Stomach (tissue), 9 donors: ENCODE results near the gene ZNF587. TPM values are rescaled to one million over a fixed set of nuclear protein-coding genes. Genes with fewer than 3 reads are reported as not detected.
"Not testable (repeated sequence)": the region's sequence is repeated elsewhere in the genome, so short reads cannot be mapped to it uniquely, and the experiment has no call there.

Experiments
- DNase-seq, 2 donors: peaks; one replicate each; pipeline versions ENCODE4 v3.0.0 to v3.0.0-alpha.2; 2013 to 2019
- H3K27ac ChIP-seq, 5 donors: fragments of 200-600 bp in 4 of 5; sonication (generic) in 4 of 5; one replicate each; pipeline ENCODE4 v1.5.1; 2013 to 2019; ENCODE audit warnings: mild to moderate bottlenecking in 1 of 5, moderate library complexity in 1 of 5
- H3K27me3 ChIP-seq, 3 donors: fragments of 200-600 bp; sonication (generic); one replicate each; pipeline ENCODE4 v1.5.1; 2017 to 2019; ENCODE audit warnings: mixed run types in 1 of 3
- H3K36me3 ChIP-seq, 4 donors: fragments of 200-600 bp; sonication (generic); 1 replicate in 3 of 4; 2 replicates in 1 of 4; pipeline ENCODE4 v1.5.1; 2016 to 2019
- H3K4me1 ChIP-seq, 4 donors: fragments of 200-600 bp; sonication (generic); one replicate each; pipeline ENCODE4 v1.5.1; 2016 to 2019
- H3K4me3 ChIP-seq, 4 donors: fragments of 200-600 bp; sonication (generic) in 3 of 4; one replicate each; pipeline ENCODE4 v1.5.1; 2016 to 2019; ENCODE audit warnings: mild to moderate bottlenecking in 1 of 4
- H3K9me3 ChIP-seq, 4 donors: fragments of 200-600 bp; sonication (generic); one replicate each; pipeline ENCODE4 v1.5.1; 2016 to 2019
- EP300 ChIP-seq: sonication (generic); formaldehyde crosslinking; IDR thresholded peaks from one replicate; pipeline ENCODE4 v1.6.1; 2017; ENCODE audit warnings: antibody characterized with exemption
- POLR2A ChIP-seq, 4 donors: fragments of 450-650 bp; IDR thresholded peaks; one replicate each; pipeline ENCODE4 v1.6.1; 2016; ENCODE audit warnings: antibody characterized with exemption in 4 of 4, control low read depth in 2 of 4, mild to moderate bottlenecking in 1 of 4, moderate library complexity in 1 of 4
- POLR2AphosphoS5 ChIP-seq, 3 donors: sonication (generic); formaldehyde crosslinking; IDR thresholded peaks; one replicate each; pipeline ENCODE4 v1.6.1; 2016; ENCODE audit warnings: antibody characterized with exemption in 3 of 3
- WGBS, 5 donors: extraction: QIAGEN DNeasy Blood & Tissue Kit in 3 of 5; methylation state at CpG; one replicate each; pipeline versions ENCODE4 v1.1.5 to v1.1.7; 2013 to 2018; 5-methylcytosine and 5-hydroxymethylcytosine counted together
- intact Hi-C: fragments of 100-400 bp; cut with DNase I; formaldehyde crosslinking; loops from one replicate; pipeline ENCODE4 v1.15.1; 2023; ENCODE audit warnings: low total_unique reads
- polyA plus RNA-seq, 3 donors: library from polyadenylated mRNA; stranded (reverse); fragments of 200-250 nt; gene quantifications; one replicate each; pipeline ENCODE4 v1.2.3, GENCODE V29; 2013
- total RNA-seq, 5 donors: library from RNA; depleted of rRNA; stranded (reverse); fragments of >200 nt; gene quantifications; one replicate each; pipeline versions ENCODE4 v1.1.0 to v1.2.3, GENCODE V29; 2014 to 2016
- TF ChIP-seq, protein P1 (sequence below), 7 experiments: fragments of 450-650 bp in 4 of 7; fragments of 200-600 bp in 3 of 7; sonication (generic) in 3 of 7; IDR thresholded peaks; one replicate each; pipeline ENCODE4 v1.5.1; 2016 to 2019; ENCODE audit warnings: antibody characterized with exemption in 7 of 7, control low read depth in 2 of 7, mild to moderate bottlenecking in 1 of 7
- donor health status: healthy with polysubstance abuse.
- donor health status: Bipolar disorder and iron deficiency.
- donor health status: healthy.

The ZNF587 gene
- total and polyA plus RNA-seq, 8 donors: 2.7 to 52.7 (median 22.1) TPM

DNA sequence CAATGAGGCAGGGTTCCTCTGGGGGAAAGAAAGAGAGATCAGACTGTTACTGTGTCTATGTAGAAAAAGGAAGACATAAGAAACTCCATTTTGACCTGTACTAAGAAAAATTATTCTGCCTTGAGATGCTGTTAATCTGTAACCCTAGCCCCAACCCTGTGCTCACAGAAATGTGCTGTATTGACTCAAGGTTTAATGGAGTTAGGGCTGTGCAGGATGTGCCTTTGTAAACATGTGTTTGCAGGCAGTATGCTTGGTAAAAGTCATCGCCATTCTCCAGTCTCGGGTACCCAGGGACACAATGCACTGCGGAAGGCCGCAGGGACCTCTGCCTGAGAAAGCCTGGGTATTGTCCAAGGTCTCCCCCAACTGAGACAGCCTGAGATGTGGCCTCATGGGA, 26.1 kb upstream of the ZNF587 start:
- intact Hi-C loops, H3K4me3 ChIP-seq, H3K9me3 ChIP-seq, H3K27me3 ChIP-seq, DNase-seq: not testable (repeated sequence)
- Histone ChIP-seq H3K27ac (peak overlapping the region in 1 of 5 donors; percentile 3), H3K36me3 (peaks cover 0 to 27% (median 10%) of the 10 kb centered on the region in 4 donors), H3K4me1 (peaks cover 15 to 57% (median 45%) of the 10 kb centered on the region in 4 donors)
- 41 to 79% (median 53%) methylated on average over 4 of the region's 4 CpGs for WGBS, 5 donors

DNA sequence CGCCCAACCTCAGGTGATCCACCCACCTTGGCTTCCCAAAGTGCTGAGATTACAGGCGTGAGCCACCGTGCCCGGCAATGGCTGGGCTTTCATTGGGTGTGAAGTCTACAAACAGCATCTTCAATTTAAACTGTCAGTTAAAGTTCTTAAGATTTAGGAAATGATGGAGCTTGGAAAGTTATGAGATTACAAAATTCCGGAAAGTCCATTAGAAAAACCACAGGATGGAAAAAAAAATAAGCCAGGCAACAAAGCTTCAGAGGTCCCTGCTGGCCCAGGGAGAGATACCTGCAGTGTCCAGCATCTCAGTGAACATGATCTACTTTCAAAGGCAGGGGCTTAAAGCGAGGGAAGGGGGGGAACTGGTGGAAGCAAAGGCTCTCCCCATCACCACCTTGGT, 24.1 kb upstream of the ZNF587 start:
- no peak for DNase-seq
- no peak overlapping the region for H3K27ac ChIP-seq
- no peak overlapping the region for H3K4me3 ChIP-seq
- H3K4me1 ChIP-seq: peaks cover 20 to 63% (median 47%) of the 10 kb centered on the region in 4 donors
- intact Hi-C loops: no loop called here
- H3K36me3 ChIP-seq: peaks cover 0 to 27% (median 10%) of the 10 kb centered on the region in 4 donors
- no peak for TF ChIP-seq POLR2AphosphoS5 (IDR thresholded peaks at IDR 0.05)
- no peak for TF ChIP-seq EP300
- TF ChIP-seq, protein P1, sequence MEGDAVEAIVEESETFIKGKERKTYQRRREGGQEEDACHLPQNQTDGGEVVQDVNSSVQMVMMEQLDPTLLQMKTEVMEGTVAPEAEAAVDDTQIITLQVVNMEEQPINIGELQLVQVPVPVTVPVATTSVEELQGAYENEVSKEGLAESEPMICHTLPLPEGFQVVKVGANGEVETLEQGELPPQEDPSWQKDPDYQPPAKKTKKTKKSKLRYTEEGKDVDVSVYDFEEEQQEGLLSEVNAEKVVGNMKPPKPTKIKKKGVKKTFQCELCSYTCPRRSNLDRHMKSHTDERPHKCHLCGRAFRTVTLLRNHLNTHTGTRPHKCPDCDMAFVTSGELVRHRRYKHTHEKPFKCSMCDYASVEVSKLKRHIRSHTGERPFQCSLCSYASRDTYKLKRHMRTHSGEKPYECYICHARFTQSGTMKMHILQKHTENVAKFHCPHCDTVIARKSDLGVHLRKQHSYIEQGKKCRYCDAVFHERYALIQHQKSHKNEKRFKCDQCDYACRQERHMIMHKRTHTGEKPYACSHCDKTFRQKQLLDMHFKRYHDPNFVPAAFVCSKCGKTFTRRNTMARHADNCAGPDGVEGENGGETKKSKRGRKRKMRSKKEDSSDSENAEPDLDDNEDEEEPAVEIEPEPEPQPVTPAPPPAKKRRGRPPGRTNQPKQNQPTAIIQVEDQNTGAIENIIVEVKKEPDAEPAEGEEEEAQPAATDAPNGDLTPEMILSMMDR (IDR thresholded peaks at IDR 0.05): no peak
- TF ChIP-seq POLR2A (IDR thresholded peaks at IDR 0.05): no peak
- whole genome bisulfite sequencing, 5 donors: 86 to 93% (median 90%) methylated on average over 6 of the region's 6 CpGs
- H3K9me3 ChIP-seq: no peaks in the 10 kb centered on the region
- no peaks in the 10 kb centered on the region for H3K27me3 ChIP-seq

DNA sequence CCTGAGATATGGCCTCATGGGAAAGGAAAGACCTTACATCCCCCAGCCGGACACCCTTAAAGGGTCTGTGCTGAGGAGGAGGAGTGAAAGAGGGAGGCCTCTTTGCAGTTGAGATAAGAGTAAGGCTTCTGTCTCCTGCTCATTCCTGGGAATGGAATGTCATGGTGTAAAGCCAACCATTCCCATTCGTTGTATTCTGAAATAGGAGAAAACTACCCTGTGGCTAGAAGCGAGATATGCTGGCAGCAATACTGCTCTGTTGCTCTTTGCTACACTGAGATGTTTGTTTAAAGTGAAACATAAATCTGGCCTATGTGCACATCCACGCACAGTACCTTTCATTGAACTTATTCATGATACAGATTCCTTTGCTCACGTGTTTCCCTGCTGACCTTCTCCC, 20.3 kb upstream of the ZNF587 start:
- DNase-seq: peak in 1 of 2 donors; percentile 60
- TF ChIP-seq POLR2A (IDR thresholded peaks at IDR 0.05) (no peak), POLR2AphosphoS5 (IDR thresholded peaks at IDR 0.05) (no peak), EP300 (no peak)
- TF ChIP-seq, protein P1 (IDR thresholded peaks at IDR 0.05): no peak
- peaks cover 7 to 38% (median 23%) of the 10 kb centered on the region in 4 donors for H3K4me1 ChIP-seq
- peaks cover 0 to 15% (median 10%) of the 10 kb centered on the region in 4 donors for H3K36me3 ChIP-seq
- 31 to 63% (median 40%) methylated on average over 5 of the region's 5 CpGs for WGBS, 5 donors
- H3K4me3 ChIP-seq: no peak overlapping the region
- H3K9me3 ChIP-seq: no peaks in the 10 kb centered on the region
- intact Hi-C loops: no loop called here
- H3K27ac ChIP-seq: peak overlapping the region in 1 of 5 donors; percentile 67
- H3K27me3 ChIP-seq: no peaks in the 10 kb centered on the region

- Histone ChIP-seq H3K9me3 (no peaks in the 10 kb centered on the region), H3K27ac (peak within 1 kb of the TSS in 4 of 5 donors; percentile 13 to 67 (median 52)), H3K4me3 (peak within 1 kb of the TSS; percentile 40 to 44 (median 40)), H3K4me1 (peaks cover 7 to 36% (median 20%) of the 10 kb centered on the region in 4 donors), H3K27me3 (no peaks in the 10 kb centered on the region), H3K36me3 (peaks cover 0 to 15% (median 8%) of the 10 kb centered on the region in 4 donors)
- intact Hi-C loops: no loop called here
- TF ChIP-seq, protein P1 (IDR thresholded peaks at IDR 0.05): peak in 4 of 7 experiments; percentile 7 to 29 (median 13)
- TF ChIP-seq POLR2AphosphoS5 (IDR thresholded peaks at IDR 0.05): peak in 1 of 3 donors; percentile 55
- no peak for TF ChIP-seq EP300
- no peak for TF ChIP-seq POLR2A (IDR thresholded peaks at IDR 0.05)
- WGBS, 5 donors: 31 to 40% (median 38%) methylated on average over 16 to 22 of the region's 22 CpGs
- DNase-seq: peak; percentile 51 to 91
These were observed 19.5 kb upstream of the ZNF587 start, which contains the start of gene ZNF587B for GRCh38 chr19:57830071-57830602. Gene ZNF587B, plus strand, starts transcription at chr19:57830299. Its CDS starts 230 bp downstream, at chr19:57830529.

GRCh38 chr19:57836991-57837390, 12.7 kb upstream of the ZNF587 start:
- intact Hi-C loops, H3K27me3 ChIP-seq, H3K4me1 ChIP-seq, H3K27ac ChIP-seq, DNase-seq, H3K4me3 ChIP-seq, H3K9me3 ChIP-seq: not testable (repeated sequence)
- H3K36me3 ChIP-seq: peaks cover 0 to 51% (median 49%) of the 10 kb centered on the region in 4 donors
- WGBS, 5 donors: 92 to 97% (median 96%) methylated on average over 5 of the region's 5 CpGs

GRCh38 chr19:57838622-57839191, 11.0 kb upstream of the ZNF587 start:
- H3K4me3 ChIP-seq, H3K4me1 ChIP-seq, H3K27me3 ChIP-seq, DNase-seq, intact Hi-C loops, H3K9me3 ChIP-seq, H3K27ac ChIP-seq: not testable (repeated sequence)
- H3K36me3 ChIP-seq: peaks cover 0 to 64% (median 62%) of the 10 kb centered on the region in 4 donors
- WGBS, 5 donors: 88 to 94% (median 90%) methylated on average over 4 to 5 of the region's 5 CpGs
